H7 (cell line): ENCODE measurements around the gene MTF2. TPM values are rescaled to one million over a fixed set of nuclear protein-coding genes. Genes with fewer than 3 reads are reported as not detected.
"Not testable (repeated sequence)": the region's sequence is repeated elsewhere in the genome, so short reads cannot be mapped to it uniquely, and the experiment has no call there.

Source experiments
- DNase-seq: peaks from one replicate; pipeline ENCODE4 v3.0.0; 2012
- H3K27me3 ChIP-seq: 2 replicates; pipeline ENCODE4 v1.6.0; 2011; ENCODE audit warnings: mild to moderate bottlenecking, low read length; ENCODE audit not compliant: control insufficient read depth, insufficient read depth
- H3K36me3 ChIP-seq: replicated peaks from 2 replicates; pipeline ENCODE4 v1.5.1; 2011; ENCODE audit warnings: low read length; ENCODE audit not compliant: control insufficient read depth, insufficient read depth
- H3K4me3 ChIP-seq: 2 replicates; pipeline ENCODE4 v1.5.1; 2011; ENCODE audit warnings: low read depth, mild to moderate bottlenecking, control low read depth, low read length, moderate library complexity; ENCODE audit not compliant: insufficient read depth
- total RNA-seq: library from RNA; depleted of rRNA; stranded (reverse); fragments of >200 nt; shearing (Covaris generic); gene quantifications from 2 replicates; pipeline ENCODE4 v1.2.3, GENCODE V29; 2014; rRNA removed

The MTF2 gene
- total RNA-seq, 1 experiment from 2014 or later = 106 TPM

GRCh38 chr1:93171549-93172034 is 92.5 kb downstream of the MTF2 start:
- Histone ChIP-seq H3K27me3 (no peaks in the 10 kb centered on the region), H3K36me3 (no peaks in the 10 kb centered on the region; the same call in 1 of the 2 replicates)
- DNase-seq = no peak

GRCh38 chr1:93172778-93173177 is 93.7 kb downstream of the MTF2 start:
- no peak for DNase-seq
- no peak overlapping the region for H3K4me3 ChIP-seq
- no peaks in the 10 kb centered on the region; the same call in 1 of the 2 replicates for H3K36me3 ChIP-seq
- no peaks in the 10 kb centered on the region for H3K27me3 ChIP-seq

More at GRCh38 chr1:93171549-93172034, 92.5 kb downstream of the MTF2 start:
- no peak overlapping the region for H3K4me3 ChIP-seq

GRCh38 chr1:93174638-93175037 is 95.6 kb downstream of the MTF2 start:
- not testable (repeated sequence) for H3K36me3 ChIP-seq, DNase-seq, H3K4me3 ChIP-seq, H3K27me3 ChIP-seq

- no peak for DNase-seq
These were observed 98.9 kb downstream of the MTF2 start for GRCh38 chr1:93177991-93178390.

GRCh38 chr1:93178418-93178817 is 99.3 kb downstream of the MTF2 start:
- no peak overlapping the region; the same call in 1 of the 2 replicates for H3K4me3 ChIP-seq
- H3K27me3 ChIP-seq = no peaks in the 10 kb centered on the region
- no peak for DNase-seq
- H3K36me3 ChIP-seq = no peaks in the 10 kb centered on the region; the same call in 1 of the 2 replicates

More at GRCh38 chr1:93177991-93178390, 98.9 kb downstream of the MTF2 start:
- Histone ChIP-seq H3K36me3 (no peaks in the 10 kb centered on the region; the same call in 1 of the 2 replicates), H3K4me3 (no peak overlapping the region; the same call in 1 of the 2 replicates), H3K27me3 (no peaks in the 10 kb centered on the region)

DNA sequence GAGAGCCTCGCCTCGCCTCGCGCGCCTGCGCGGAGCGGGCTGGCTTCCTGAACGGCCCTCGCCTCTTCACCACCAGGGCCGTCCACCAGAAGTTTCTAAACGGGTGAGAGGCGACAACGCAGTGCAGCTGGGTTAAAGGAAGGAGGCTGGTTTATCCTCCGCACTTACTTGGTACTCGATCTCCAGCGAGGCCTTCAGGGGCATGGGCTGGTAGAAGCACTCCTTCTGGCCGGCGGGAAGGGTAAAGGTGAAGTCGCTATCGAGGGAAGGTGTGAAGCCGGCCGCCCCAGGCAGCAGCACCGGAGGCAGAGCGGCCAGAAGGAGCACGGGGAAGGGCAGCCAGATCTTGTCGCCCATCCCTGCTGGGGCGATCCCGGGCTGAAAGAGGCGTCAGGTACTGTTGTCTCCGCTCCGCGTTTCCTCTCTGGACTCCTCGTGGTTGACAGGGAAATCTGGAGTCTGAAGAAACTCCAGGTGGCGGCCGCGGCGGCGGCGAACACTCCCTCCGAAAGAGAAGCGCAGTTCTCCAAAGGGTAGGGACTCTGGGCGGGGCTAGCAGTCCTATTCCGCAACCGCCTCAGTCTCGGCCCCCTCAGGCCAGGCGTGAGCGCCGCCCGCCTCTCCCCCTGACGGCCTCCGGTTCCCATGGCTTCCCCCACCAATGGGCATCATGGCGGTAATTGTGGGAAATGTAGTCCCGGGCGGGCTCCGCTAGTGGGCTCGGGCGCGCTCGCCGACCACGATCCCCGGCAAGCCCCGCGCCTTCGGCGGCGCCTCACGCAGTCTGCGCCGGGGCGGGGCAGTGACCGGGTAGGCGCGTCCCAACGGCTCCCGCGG is 101.0 kb downstream of the MTF2 start, which contains the start of gene TMED5:
Gene TMED5, minus strand, starts transcription at position 528 of the 837 bp plus-strand sequence. Its CDS starts 171 bp downstream, at position 357.
- peak within 1 kb of the TSS; percentile 100 for H3K4me3 ChIP-seq
- DNase-seq = peak; percentile 94
- H3K27me3 ChIP-seq = no peaks in the 10 kb centered on the region; the same call in 1 of the 2 replicates
- H3K36me3 ChIP-seq = no peaks in the 10 kb centered on the region; the same call in 1 of the 2 replicates

GRCh38 chr1:93180723-93181613 is 101.9 kb downstream of the MTF2 start, which contains the start of gene CCDC18:
CCDC18 (plus strand) TSS chr1:93180724; CDS start chr1:93183362, 2,638 bp downstream.
- H3K36me3 ChIP-seq = no peaks in the 10 kb centered on the region
- H3K4me3 ChIP-seq = peak within 1 kb of the TSS; percentile 100
- peak; percentile 19 for DNase-seq
- no peaks in the 10 kb centered on the region; the same call in 1 of the 2 replicates for H3K27me3 ChIP-seq

- no peak overlapping the region for H3K4me3 ChIP-seq
- no peaks in the 10 kb centered on the region; the same call in none of the 2 replicates for H3K36me3 ChIP-seq
- no peaks in the 10 kb centered on the region; the same call in 1 of the 2 replicates for H3K27me3 ChIP-seq
- DNase-seq = no peak
These were observed 107.6 kb downstream of the MTF2 start for GRCh38 chr1:93186667-93187066.

Other genes starting within 250 kb of the MTF2 start
- 1,934 and 2,538 TPM in 2 replicates for gene RPL5, start 247.2 kb upstream of the MTF2 start, total RNA-seq
- gene DIPK1A, start 117.8 kb upstream of the MTF2 start, total RNA-seq = 3.1 and 3.4 TPM in 2 replicates
- 66.4 and 72.5 TPM in 2 replicates for gene TMED5, start 101.1 kb downstream of the MTF2 start, total RNA-seq
- 10.5 and 23.0 TPM in 2 replicates for gene CCDC18, start 101.4 kb downstream of the MTF2 start, total RNA-seq